Endothelial cell of umbilical vein (primary cell): ENCODE results near the gene SORCS2. TPM values are rescaled to one million over a fixed set of nuclear protein-coding genes. Genes with fewer than 3 reads are reported as not detected.

Experiments
- BruUV-seq: library from RNA; stranded (reverse); fragments of 400-500 nt; replicated peaks from 2 replicates; lab custom pipeline; 2021; lab: Mats Ljungman, UMichigan
- CTCF ChIA-PET: fragments of 300-600, 350-600 bp; sonication (Branson Sonifier 250); formaldehyde crosslinking; loops from one replicate; lab custom pipeline; 2021; ENCODE audit warnings: antibody characterized with exemption, inconsistent platforms; lab: Charles Lee
- POLR2A ChIA-PET: fragments of 300-600, 350-600 bp; sonication (Branson Sonifier 250); formaldehyde crosslinking; loops from one replicate; lab custom pipeline; 2021; ENCODE audit warnings: antibody characterized with exemption, inconsistent platforms; lab: Charles Lee
- DNase-seq: peaks from one replicate; pipeline ENCODE4 v3.0.0-alpha.2; 2011; ENCODE audit warnings: low read depth, low spot score
- FAIRE-seq: peaks from 2 replicates; lab custom pipeline; 2011; peaks lifted over from hg19 to GRCh38; lab: Jason Lieb, UNC
- H2AFZ ChIP-seq: 2 replicates; pipeline ENCODE4 v1.6.0; 2012; ENCODE audit warnings: low read depth, low read length, control low read depth, inconsistent platforms
- H3K27ac ChIP-seq: 2 replicates; pipeline ENCODE4 v1.5.1; 2011; ENCODE audit warnings: low read depth, mild to moderate bottlenecking, control low read depth, low read length, moderate library complexity; ENCODE audit not compliant: insufficient read depth
- H3K27me3 ChIP-seq, 2 experiments: 2 replicates each; pipeline versions ENCODE4 v1.6.0 to v1.6.1; 2011; ENCODE audit warnings: low read length in 2 of 2, mixed read lengths in 1 of 2; ENCODE audit not compliant: control insufficient read depth in 2 of 2, insufficient read depth in 2 of 2
- H3K36me3 ChIP-seq, 2 experiments: 2 replicates in 1 of 2; 3 replicates in 1 of 2; pipeline ENCODE4 v1.5.1; 2011; ENCODE audit warnings: low read length in 2 of 2, mild to moderate bottlenecking in 1 of 2, moderate library complexity in 1 of 2; ENCODE audit not compliant: control insufficient read depth in 2 of 2, insufficient read depth in 2 of 2; ENCODE audit errors: extremely low read depth in 1 of 2
- H3K4me1 ChIP-seq: 3 replicates; pipeline ENCODE4 v1.5.1; 2011; ENCODE audit warnings: mild to moderate bottlenecking, low read length; ENCODE audit not compliant: control insufficient read depth, insufficient read depth; ENCODE audit errors: extremely low read depth
- H3K4me2 ChIP-seq: 2 replicates; pipeline ENCODE4 v1.6.1; 2011; ENCODE audit warnings: low read length, control low read depth, mixed read lengths; ENCODE audit not compliant: insufficient read depth
- H3K4me3 ChIP-seq, 3 experiments: fragments of 200-600 bp in 1 of 3; sonication (generic), shearing (Covaris generic) in 1 of 3; replicated peaks in 1 of 3; 2 replicates each; pipeline ENCODE4 v1.5.1; 2011 to 2016; ENCODE audit warnings: control low read depth in 3 of 3, low read length in 3 of 3, mild to moderate bottlenecking in 2 of 3, inconsistent platforms in 1 of 3, low read depth in 1 of 3, moderate library complexity in 1 of 3; ENCODE audit not compliant: insufficient read depth in 1 of 3
- H3K79me2 ChIP-seq: 2 replicates; pipeline ENCODE4 v1.6.0; 2012; ENCODE audit warnings: low read length, inconsistent platforms; ENCODE audit not compliant: control insufficient read depth, insufficient read depth
- H3K9ac ChIP-seq: replicated peaks from 2 replicates; pipeline ENCODE3; 2011; ENCODE audit warnings: low read length, control low read depth; ENCODE audit not compliant: insufficient read depth; ENCODE audit errors: extremely low read depth
- H3K9me1 ChIP-seq: replicated peaks from 3 replicates; pipeline ENCODE4 v1.6.0; 2011; ENCODE audit warnings: mild to moderate bottlenecking, low read length; ENCODE audit not compliant: control insufficient read depth, insufficient read depth; ENCODE audit errors: extremely low read depth
- H3K9me3 ChIP-seq: replicated peaks from 2 replicates; pipeline ENCODE4 v1.5.1; 2012; ENCODE audit warnings: low read length, inconsistent platforms; ENCODE audit not compliant: control insufficient read depth, insufficient read depth
- H4K20me1 ChIP-seq: replicated peaks from 2 replicates; pipeline ENCODE3; 2011; ENCODE audit warnings: mild to moderate bottlenecking, low read length; ENCODE audit not compliant: control insufficient read depth, insufficient read depth; ENCODE audit errors: extremely low read depth
- EZH2 ChIP-seq: IDR thresholded peaks from 2 replicates; pipeline ENCODE4 v1.6.1; 2012; ENCODE audit warnings: borderline replicate concordance, low read depth, mild to moderate bottlenecking, moderate library complexity, low read length, inconsistent platforms; ENCODE audit not compliant: severe bottlenecking
- FOS ChIP-seq: IDR thresholded peaks from 2 replicates; pipeline ENCODE4 v1.6.1; 2011; ENCODE audit warnings: mild to moderate bottlenecking, low read length, moderate library complexity, borderline replicate concordance; ENCODE audit not compliant: insufficient read depth
- GATA2 ChIP-seq: IDR thresholded peaks from 2 replicates; pipeline ENCODE4 v1.7.0; 2011; ENCODE audit warnings: low read depth, mild to moderate bottlenecking, moderate library complexity, mixed read lengths, low read length; ENCODE audit not compliant: insufficient read length, insufficient read depth
- JUN ChIP-seq: IDR thresholded peaks from 2 replicates; pipeline ENCODE4 v1.6.1; 2011; ENCODE audit warnings: borderline replicate concordance, low read depth; ENCODE audit not compliant: insufficient read length, insufficient read depth
- MYC ChIP-seq: IDR thresholded peaks from one replicate; pipeline ENCODE4 v1.6.1; 2011; ENCODE audit warnings: mild to moderate bottlenecking, low read depth, low read length
- POLR2A ChIP-seq: IDR thresholded peaks from 2 replicates; pipeline ENCODE4 v1.6.1; 2012; ENCODE audit warnings: low read depth, mild to moderate bottlenecking, control low read depth, low read length
- POLR2AphosphoS5 ChIP-seq: IDR thresholded peaks from 2 replicates; pipeline ENCODE4 v1.6.1; 2012; ENCODE audit warnings: low read depth, mild to moderate bottlenecking, control low read depth, low read length, moderate library complexity; ENCODE audit not compliant: insufficient read depth
- dilution Hi-C: fragments of 300-500 bp; cut with MboI; formaldehyde crosslinking; loops from one replicate; pipeline ENCODE4 v1.15.0; 2019; ENCODE audit warnings: low sequenced_read_pairs; ENCODE audit not compliant: extremely low pct_ligation_motif_present
- intact Hi-C: fragments of 100-400 bp; cut with micrococcal nuclease; formaldehyde crosslinking; loops from one replicate; pipeline ENCODE4 v1.10.0; 2022
- polyA plus RNA-seq, 4 experiments: library from polyadenylated mRNA; depleted of rRNA in 3 of 4; stranded (reverse) in 3 of 4; unstranded in 1 of 4; fragments of >200 nt; gene quantifications; 2 replicates each; pipeline versions ENCODE4 v1.2.1 to v1.2.3, GENCODE V29; 2011 to 2012; ENCODE audit warnings: missing spikeins in 1 of 4
- total RNA-seq: library from RNA; stranded (reverse); gene quantifications from 2 replicates; pipeline ENCODE4 v1.2.3, GENCODE V29; 2021
- TF ChIP-seq, protein P1 (sequence below), 2 donors: IDR thresholded peaks; 1 replicate in 1 of 2; 2 replicates in 1 of 2; pipeline ENCODE4 v1.5.1; 2011; ENCODE audit warnings: low read length in 2 of 2, mild to moderate bottlenecking in 2 of 2, moderate library complexity in 2 of 2, control low read depth in 1 of 2, inconsistent platforms in 1 of 2, low read depth in 1 of 2; ENCODE audit not compliant: insufficient read depth in 1 of 2; ENCODE audit errors: extremely low read depth in 1 of 2
- TF ChIP-seq, protein P2 (sequence below): IDR thresholded peaks from 2 replicates; pipeline ENCODE4 v1.6.1; 2011; ENCODE audit not compliant: insufficient read depth, insufficient read length

SORCS2 gene
- total and polyA plus RNA-seq, 2 donors (not counting 3 experiments of a cell fraction or from before 2014, with no cell fraction given): not detected

DNA sequence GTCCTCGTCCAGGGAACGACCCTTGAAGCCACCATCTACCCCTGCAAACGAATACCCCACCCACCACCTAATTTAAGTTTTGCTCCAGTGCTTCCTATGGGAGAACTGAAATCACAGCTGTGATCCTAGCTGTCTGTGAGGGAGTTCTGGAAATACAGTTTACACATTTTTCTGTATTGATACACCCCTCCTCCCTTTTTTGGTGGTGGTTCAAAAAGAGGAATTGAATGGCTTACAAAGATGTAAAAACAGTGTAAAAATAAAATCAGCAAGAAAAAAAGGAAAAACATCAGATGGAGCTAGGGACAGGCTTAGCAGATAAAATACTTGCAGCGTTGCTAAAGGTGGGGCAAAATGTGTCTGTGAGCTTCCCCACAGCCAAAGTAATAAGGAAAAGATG is 86.6 kb downstream of the SORCS2 start:
- Histone ChIP-seq H3K79me2 (no peaks in the 10 kb centered on the region), H3K27ac (no peak overlapping the region), H3K4me1 (no peaks in the 10 kb centered on the region), H3K9me1 (no peaks in the 10 kb centered on the region), H3K9ac (no peak overlapping the region), H2AFZ (no peak overlapping the region), H3K4me2 (no peak overlapping the region), H3K4me3 (no peak overlapping the region), H4K20me1 (no peaks in the 10 kb centered on the region), H3K36me3 (no peaks in the 10 kb centered on the region), H3K9me3 (no peaks in the 10 kb centered on the region), H3K27me3 (peaks cover 0 to 5% of the 10 kb centered on the region in 2 experiments)
- TF ChIP-seq, protein P1, sequence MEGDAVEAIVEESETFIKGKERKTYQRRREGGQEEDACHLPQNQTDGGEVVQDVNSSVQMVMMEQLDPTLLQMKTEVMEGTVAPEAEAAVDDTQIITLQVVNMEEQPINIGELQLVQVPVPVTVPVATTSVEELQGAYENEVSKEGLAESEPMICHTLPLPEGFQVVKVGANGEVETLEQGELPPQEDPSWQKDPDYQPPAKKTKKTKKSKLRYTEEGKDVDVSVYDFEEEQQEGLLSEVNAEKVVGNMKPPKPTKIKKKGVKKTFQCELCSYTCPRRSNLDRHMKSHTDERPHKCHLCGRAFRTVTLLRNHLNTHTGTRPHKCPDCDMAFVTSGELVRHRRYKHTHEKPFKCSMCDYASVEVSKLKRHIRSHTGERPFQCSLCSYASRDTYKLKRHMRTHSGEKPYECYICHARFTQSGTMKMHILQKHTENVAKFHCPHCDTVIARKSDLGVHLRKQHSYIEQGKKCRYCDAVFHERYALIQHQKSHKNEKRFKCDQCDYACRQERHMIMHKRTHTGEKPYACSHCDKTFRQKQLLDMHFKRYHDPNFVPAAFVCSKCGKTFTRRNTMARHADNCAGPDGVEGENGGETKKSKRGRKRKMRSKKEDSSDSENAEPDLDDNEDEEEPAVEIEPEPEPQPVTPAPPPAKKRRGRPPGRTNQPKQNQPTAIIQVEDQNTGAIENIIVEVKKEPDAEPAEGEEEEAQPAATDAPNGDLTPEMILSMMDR (IDR thresholded peaks at IDR 0.05; ENCODE audit: extremely low read depth in 1 of 2, insufficient read depth in 1 of 2, low read depth in 1 of 2, low read length in 2 of 2): no peak
- TF ChIP-seq MYC: no peak
- TF ChIP-seq GATA2: no peak
- no peak for TF ChIP-seq POLR2AphosphoS5
- TF ChIP-seq JUN: no peak
- TF ChIP-seq, protein P2, sequence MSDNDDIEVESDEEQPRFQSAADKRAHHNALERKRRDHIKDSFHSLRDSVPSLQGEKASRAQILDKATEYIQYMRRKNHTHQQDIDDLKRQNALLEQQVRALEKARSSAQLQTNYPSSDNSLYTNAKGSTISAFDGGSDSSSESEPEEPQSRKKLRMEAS: no peak
- no peak for TF ChIP-seq POLR2A
- TF ChIP-seq FOS: no peak
- TF ChIP-seq EZH2: no peak
- ChIA-PET POLR2A (no interaction called here), CTCF (no interaction called here)
- BruUV-seq: no TSS peak
- intact Hi-C loops (no loop called here), dilution Hi-C loops (no loop called here)
- DNase-seq (no peak), FAIRE-seq (no peak)
